Endodermal cell (in vitro differentiated cells): ENCODE results near the gene ANKRD39. TPM values are rescaled to one million over a fixed set of nuclear protein-coding genes. Genes with fewer than 3 reads are reported as not detected.

Experiments used
- DNase-seq: peaks from one replicate; pipeline ENCODE4 v3.0.0-alpha.2; 2017
- H3K27ac ChIP-seq: 2 replicates; pipeline ENCODE4 v1.5.1; 2013; ENCODE audit warnings: mild to moderate bottlenecking, low read depth, low read length, moderate library complexity
- H3K27me3 ChIP-seq: 2 replicates; pipeline ENCODE4 v1.6.1; 2013; ENCODE audit warnings: mild to moderate bottlenecking, low read length, moderate library complexity; ENCODE audit not compliant: insufficient read depth, control insufficient read depth, poor library complexity, severe bottlenecking
- H3K36me3 ChIP-seq: 2 replicates; pipeline ENCODE4 v1.7.0; 2013; ENCODE audit warnings: mild to moderate bottlenecking, low read length, moderate library complexity; ENCODE audit not compliant: control insufficient read depth, insufficient read depth
- H3K4me1 ChIP-seq: one replicate; pipeline ENCODE4 v1.7.0; 2013; ENCODE audit warnings: low read length; ENCODE audit not compliant: control insufficient read depth, insufficient read depth
- H3K4me3 ChIP-seq: 2 replicates; pipeline ENCODE4 v1.5.1; 2013; ENCODE audit warnings: mild to moderate bottlenecking, low read length, moderate library complexity
- H3K9ac ChIP-seq: 2 replicates; pipeline ENCODE4 v1.6.1; 2013; ENCODE audit warnings: mild to moderate bottlenecking, low read length, moderate library complexity; ENCODE audit not compliant: poor library complexity, severe bottlenecking; ENCODE audit errors: extremely low read depth
- H3K9me3 ChIP-seq: 2 replicates; pipeline ENCODE4 v1.6.1; 2013; ENCODE audit warnings: mild to moderate bottlenecking, low read length, moderate library complexity; ENCODE audit not compliant: control insufficient read depth
- H3K27ac Mint-ChIP-seq: 2 replicates; pipeline ENCODE4 v1.8.0; 2020; ENCODE audit warnings: mixed read lengths
- H3K27me3 Mint-ChIP-seq: 2 replicates; pipeline ENCODE4 v1.8.0; 2021; ENCODE audit warnings: mild to moderate bottlenecking, mixed read lengths; ENCODE audit not compliant: insufficient read depth
- H3K36me3 Mint-ChIP-seq: 2 replicates; pipeline ENCODE4 v1.8.0; 2020; ENCODE audit warnings: low read depth, mixed read lengths
- H3K4me1 Mint-ChIP-seq: 2 replicates; pipeline ENCODE4 v1.8.0; 2020; ENCODE audit warnings: mixed read lengths
- H3K4me3 Mint-ChIP-seq: 2 replicates; pipeline ENCODE4 v1.8.0; 2020; ENCODE audit warnings: mild to moderate bottlenecking, moderate library complexity, mixed read lengths
- H3K9me3 Mint-ChIP-seq: 2 replicates; pipeline ENCODE4 v1.8.0; 2020; ENCODE audit warnings: mild to moderate bottlenecking, mixed read lengths
- WGBS, 2 experiments: methylation state at CpG; one replicate each; pipeline versions ENCODE4 v1.1.5 to v1.1.7; 2013; ENCODE audit warnings: missing lambda C conversion rate in 2 of 2, mixed read lengths in 1 of 2; ENCODE audit not compliant: insufficient coverage in 1 of 2, insufficient read length in 1 of 2; 5-methylcytosine and 5-hydroxymethylcytosine counted together
- total RNA-seq, 2 donors: library from RNA; stranded (reverse); fragmentation: NEBNext Ultra II Directional in 1 of 2; extraction: Animal tissue kit (Norgen Biotek cat#: 25700) in 1 of 2; gene quantifications; 2 replicates in 1 of 2; 3 replicates in 1 of 2; pipeline ENCODE4 v1.2.1, GENCODE V29; 2021
- TF ChIP-seq, protein P1 (sequence below): fragments of 200-600 bp; sonication (generic); conservative IDR thresholded peaks from 2 replicates; pipeline ENCODE4 v1.5.0; 2021; ENCODE audit warnings: antibody characterized with exemption, mild to moderate bottlenecking

ANKRD39 gene
- total RNA-seq, 2 donors from 2014 or later = 14.6 to 16.7 TPM

DNA sequence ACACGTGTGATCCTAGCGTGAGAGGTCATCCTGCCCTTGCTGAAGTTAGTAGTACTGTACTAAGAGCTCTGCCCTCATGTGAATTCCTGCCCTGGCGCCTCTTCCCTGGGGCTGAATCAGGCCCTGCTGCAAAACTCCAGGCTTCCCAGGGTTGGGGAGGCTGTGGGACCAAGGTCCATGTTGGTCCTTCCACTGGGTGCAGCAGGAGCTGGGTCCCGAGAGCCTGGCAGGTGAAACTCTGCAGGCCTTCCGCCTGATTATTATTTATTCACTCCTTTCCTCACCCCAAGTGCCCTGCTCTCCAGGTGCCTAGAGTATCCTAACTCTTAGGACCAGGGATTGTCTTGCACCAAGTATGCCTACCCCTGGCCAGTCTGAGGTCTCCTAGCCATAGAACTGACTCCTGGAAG is 47.0 kb downstream of the ANKRD39 start:
- Histone ChIP-seq H3K4me3 (no peak overlapping the region), H3K36me3 (peaks cover 4% of the 10 kb centered on the region), H3K9ac (no peak overlapping the region), H3K27ac (no peak overlapping the region), H3K4me1 (peaks cover 13% of the 10 kb centered on the region), H3K27me3 (no peaks in the 10 kb centered on the region), H3K9me3 (no peaks in the 10 kb centered on the region)
- no peak overlapping the region for H3K4me3 Mint-ChIP-seq
- H3K27me3 Mint-ChIP-seq = no peaks in the 10 kb centered on the region
- no peak overlapping the region for H3K27ac Mint-ChIP-seq
- no peak for DNase-seq
- no peaks in the 10 kb centered on the region for H3K9me3 Mint-ChIP-seq
- WGBS, 2 experiments = 95 to 100% methylated on average over 3 to 5 of the region's 5 CpGs
- peaks cover 38% of the 10 kb centered on the region for H3K36me3 Mint-ChIP-seq
- peaks cover 11% of the 10 kb centered on the region for H3K4me1 Mint-ChIP-seq
- TF ChIP-seq, protein P1, sequence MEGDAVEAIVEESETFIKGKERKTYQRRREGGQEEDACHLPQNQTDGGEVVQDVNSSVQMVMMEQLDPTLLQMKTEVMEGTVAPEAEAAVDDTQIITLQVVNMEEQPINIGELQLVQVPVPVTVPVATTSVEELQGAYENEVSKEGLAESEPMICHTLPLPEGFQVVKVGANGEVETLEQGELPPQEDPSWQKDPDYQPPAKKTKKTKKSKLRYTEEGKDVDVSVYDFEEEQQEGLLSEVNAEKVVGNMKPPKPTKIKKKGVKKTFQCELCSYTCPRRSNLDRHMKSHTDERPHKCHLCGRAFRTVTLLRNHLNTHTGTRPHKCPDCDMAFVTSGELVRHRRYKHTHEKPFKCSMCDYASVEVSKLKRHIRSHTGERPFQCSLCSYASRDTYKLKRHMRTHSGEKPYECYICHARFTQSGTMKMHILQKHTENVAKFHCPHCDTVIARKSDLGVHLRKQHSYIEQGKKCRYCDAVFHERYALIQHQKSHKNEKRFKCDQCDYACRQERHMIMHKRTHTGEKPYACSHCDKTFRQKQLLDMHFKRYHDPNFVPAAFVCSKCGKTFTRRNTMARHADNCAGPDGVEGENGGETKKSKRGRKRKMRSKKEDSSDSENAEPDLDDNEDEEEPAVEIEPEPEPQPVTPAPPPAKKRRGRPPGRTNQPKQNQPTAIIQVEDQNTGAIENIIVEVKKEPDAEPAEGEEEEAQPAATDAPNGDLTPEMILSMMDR = no peak

DNA sequence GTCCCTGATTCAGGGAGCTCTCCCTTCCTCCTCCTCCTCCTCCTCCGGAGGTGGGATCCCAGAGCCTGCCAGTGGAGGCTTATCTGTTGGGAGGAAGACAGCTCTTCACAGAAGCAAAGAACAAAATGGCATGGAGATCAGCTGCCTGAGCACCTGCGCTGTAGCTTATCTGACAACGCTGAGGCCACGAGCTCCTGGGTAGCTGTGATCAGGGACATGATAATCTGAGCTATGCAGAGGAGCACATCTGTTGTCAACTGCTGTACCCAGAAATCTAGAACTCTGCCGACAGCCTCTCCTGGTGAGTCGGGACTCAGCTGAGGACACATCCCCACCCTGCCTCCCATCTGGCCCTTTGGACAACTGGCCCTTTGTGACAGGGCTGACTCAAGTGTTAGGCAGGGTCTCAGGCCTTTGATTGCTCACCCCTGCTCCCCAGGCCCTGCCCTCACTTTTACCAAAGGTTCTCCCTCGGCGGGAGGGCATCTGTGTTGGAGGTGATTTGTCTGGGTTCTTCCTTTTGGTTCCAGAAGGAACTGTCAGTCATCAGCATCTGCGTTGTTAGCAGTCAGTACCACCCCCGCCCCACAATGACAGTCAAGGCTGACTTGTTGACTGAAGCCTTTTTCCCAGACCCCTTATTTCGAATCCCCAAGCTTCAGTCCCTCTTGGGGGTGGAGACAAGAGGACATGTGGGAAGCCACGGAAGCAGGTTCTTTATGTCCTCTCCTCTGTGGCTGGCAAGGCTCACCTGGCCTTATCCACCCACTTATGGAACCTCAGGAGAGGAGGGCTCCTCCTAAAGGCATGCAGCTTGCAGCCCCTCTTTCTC is 47.6 kb downstream of the ANKRD39 start:
- no peak for DNase-seq
- peaks cover 4% of the 10 kb centered on the region for H3K36me3 ChIP-seq
- H3K9me3 ChIP-seq = no peaks in the 10 kb centered on the region
- Mint-ChIP-seq H3K9me3 (no peaks in the 10 kb centered on the region), H3K36me3 (peaks cover 38% of the 10 kb centered on the region), H3K27me3 (no peaks in the 10 kb centered on the region), H3K27ac (no peak overlapping the region), H3K4me1 (peaks cover 7% of the 10 kb centered on the region), H3K4me3 (no peak overlapping the region)
- 81 to 88% methylated on average over 6 to 12 of the region's 12 CpGs for WGBS, 2 experiments
- TF ChIP-seq, protein P1 = no peak
- H3K4me1 ChIP-seq = peaks cover 10% of the 10 kb centered on the region
- H3K27ac ChIP-seq = no peak overlapping the region
- H3K9ac ChIP-seq = no peak overlapping the region
- H3K4me3 ChIP-seq = no peak overlapping the region
- no peaks in the 10 kb centered on the region for H3K27me3 ChIP-seq

- H3K9me3 Mint-ChIP-seq = no peaks in the 10 kb centered on the region
- no peaks in the 10 kb centered on the region for H3K27me3 Mint-ChIP-seq
- Histone ChIP-seq H3K36me3 (peaks cover 4% of the 10 kb centered on the region), H3K4me3 (no peak overlapping the region), H3K27ac (no peak overlapping the region), H3K4me1 (peaks cover 10% of the 10 kb centered on the region), H3K9me3 (no peaks in the 10 kb centered on the region), H3K27me3 (no peaks in the 10 kb centered on the region), H3K9ac (no peak overlapping the region)
- no peak overlapping the region for H3K4me3 Mint-ChIP-seq
- no peak overlapping the region for H3K27ac Mint-ChIP-seq
- TF ChIP-seq, protein P1 = no peak
- H3K4me1 Mint-ChIP-seq = peaks cover 7% of the 10 kb centered on the region
- peaks cover 40% of the 10 kb centered on the region for H3K36me3 Mint-ChIP-seq
- 92 to 93% methylated on average over 10 to 13 of the region's 13 CpGs for WGBS, 2 experiments
- DNase-seq = no peak
Measured at GRCh38 chr2:96809216-96809882, 48.5 kb downstream of the ANKRD39 start.
